ENCODE data around the gene BOK.
"Not testable (repeated sequence)": the region's sequence is repeated elsewhere in the genome, so short reads cannot be mapped to it uniquely, and the experiment has no call there.

The BOK gene

DNA sequence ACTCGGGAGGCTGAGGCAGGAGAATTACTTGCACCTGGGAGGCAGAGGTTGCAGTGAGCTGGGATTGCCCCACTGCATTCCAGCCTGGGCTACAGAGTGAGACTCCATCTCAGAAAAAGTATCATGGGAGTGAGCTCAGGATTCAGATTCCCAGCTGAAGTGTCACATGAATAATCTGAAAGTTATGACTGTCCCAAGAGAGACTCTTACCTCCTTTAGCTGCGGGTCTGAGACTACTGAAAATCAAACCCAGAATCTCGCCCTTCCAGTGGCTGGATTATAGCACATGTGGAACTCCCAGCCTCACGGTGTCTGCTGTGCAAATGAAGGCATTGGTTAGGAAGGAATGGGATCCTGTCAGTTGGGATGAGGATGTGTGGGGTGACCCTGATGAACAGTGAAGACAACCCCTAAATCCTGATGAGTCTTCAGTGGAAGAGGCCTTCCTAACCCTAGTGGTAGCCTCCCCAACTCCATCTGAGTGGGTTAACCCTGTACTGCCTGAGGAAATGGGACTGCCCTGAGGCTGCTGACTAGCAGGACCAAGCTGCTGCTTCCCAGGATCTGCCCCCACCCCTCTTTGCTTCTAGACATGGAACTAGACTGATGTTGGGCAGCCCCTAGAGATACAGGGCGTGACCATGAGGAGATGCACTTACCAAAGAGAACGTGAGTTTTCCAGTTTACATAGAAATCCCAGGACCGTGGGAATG lies 16.5 kb downstream of the BOK start:
- no peak for DNase-seq

DNA sequence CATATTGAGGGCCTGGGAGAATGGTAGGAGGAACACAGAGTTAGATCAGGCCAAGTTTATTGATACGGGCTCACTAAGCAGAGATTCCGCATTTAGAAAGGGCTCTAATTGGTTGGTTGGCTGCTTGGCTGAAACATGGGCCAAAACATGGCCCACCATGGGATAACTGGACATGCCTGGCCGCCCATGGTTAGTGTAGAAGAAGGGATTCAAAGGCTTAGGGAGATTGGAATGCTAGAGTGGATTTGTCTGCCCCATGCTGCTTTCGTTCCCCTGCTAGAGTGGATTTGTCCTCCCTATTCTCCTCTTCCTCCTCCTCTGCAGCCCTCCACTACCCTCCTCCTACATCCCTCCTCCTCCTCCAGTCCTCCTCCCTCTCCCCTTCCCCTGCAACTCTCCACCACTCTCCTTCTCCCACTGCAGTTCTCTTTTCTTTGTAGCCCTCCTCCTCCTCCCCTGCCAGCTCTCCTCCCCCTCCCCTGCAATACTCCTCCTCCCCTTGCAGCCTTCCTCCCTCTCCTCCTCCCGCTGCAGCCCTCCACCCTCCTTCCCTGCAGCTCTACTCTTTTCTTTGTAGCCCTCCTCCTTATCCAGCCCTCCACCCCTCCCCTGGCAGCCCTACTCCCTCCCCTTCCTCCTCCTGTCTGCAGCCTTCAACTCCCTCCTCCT lies 17.2 kb downstream of the BOK start:
- DNase-seq, result no peak

DNA sequence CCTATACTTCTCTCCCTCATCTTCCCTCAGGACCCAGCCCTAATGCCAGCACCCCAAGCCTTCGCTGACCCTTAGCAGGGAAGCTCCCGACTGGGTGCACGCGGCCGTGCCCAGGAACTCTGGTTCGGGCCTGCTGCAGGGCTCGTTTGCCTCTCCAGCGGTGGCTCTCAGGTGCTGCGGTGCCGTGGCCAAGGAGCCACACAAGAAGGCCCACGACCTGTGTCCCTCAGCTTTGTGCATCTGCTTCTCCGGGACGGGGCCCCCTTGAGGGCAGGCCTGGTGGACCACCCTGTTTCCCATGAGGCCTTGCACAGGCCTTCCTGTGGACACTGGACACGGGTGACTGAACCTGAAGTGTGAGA lies 17.7 kb downstream of the BOK start:
- DNase-seq, result no peak

DNA sequence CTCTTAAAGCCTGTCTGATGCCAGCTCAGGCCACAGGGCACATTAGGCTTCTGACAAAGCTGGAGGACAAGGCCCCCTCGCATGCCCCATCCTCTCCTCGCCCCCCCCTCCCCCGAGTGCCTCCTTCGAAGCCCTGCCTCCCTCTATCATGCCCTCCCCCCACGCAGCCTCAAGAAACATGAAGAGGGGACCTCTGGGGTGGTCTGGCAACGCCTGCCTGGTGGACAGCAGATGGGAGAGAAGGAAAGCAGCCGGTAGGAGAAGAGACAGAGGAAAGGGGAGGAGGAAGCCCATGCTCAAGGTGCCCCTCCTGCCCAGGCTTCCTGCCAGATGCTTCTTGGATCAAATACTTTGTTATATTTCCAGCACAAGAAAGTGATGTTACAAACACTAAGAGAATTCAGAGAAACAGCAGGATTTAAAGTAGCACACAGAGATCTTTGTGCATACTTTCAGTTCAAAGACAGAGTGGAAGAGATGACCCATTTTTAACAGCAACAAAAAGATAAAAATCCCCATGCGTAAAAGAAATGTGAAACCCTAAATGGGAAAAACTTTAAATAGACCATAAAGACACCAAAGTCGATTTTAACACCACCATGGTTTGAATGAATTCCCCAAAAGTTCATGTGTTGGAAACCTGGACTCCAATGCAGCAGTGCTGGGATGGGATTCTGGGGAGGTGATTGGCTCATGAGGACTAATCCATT lies 19.0 kb downstream of the BOK start:
- peak; percentile 33 for DNase-seq

DNA sequence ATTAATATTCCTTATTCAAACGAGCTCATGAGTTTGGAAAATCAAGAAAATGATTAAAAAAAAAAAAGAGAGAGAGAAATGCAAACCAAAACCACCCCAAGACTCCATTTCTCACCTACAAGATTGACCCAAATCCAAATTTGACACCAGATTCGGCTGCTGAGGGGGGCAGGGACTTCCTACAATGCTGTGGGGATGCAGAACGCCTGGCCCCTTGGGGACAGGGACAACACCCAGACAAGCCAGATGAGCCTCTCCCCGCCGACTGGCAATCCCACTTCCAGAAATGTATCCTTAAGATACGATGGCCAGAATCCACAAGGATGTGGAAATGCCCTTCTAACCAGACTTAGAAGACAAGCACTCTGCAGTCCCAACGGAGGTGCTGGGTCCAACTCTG lies 20.7 kb downstream of the BOK start:
- no peak for DNase-seq

DNA sequence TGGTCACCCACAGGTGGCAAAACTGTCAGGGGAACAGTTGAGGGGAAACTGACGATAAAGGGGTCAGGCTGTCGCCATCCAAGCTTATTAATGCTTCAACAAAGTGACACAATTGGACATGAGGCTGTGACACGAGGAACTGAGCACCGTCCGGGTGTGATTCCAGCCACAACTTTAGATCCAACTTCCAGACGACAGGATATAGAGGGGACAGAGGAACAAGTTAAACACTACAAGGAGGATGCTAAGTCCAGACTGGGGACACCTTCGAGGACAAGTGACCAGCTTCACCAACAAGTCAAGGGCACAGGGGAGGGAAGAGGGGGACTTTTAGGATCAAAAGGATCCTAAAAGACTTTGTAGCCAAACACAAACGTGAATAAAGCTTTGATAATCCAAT lies 23.8 kb downstream of the BOK start:
- no peak for DNase-seq

DNA sequence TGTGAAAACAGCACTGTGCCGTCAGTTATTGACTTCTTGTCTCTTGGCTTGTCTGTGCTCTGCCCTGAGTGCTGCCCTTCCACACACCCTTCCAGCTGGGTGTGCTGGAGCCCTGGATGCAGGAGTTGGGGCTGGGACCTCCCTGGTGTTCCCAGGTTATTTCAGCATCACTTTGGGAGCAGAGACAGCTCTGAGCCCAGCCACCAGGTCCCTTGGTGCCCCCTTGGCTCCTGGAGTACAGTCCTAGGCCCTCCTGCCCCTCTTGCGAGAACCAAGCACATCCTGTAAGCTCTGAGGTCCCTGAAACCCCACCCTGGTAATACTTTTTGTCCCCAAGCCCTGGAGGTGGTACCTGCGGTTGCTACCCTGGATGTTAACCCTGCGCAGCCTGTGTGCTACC lies 24.3 kb downstream of the BOK start:
- DNase-seq, result no peak

DNA sequence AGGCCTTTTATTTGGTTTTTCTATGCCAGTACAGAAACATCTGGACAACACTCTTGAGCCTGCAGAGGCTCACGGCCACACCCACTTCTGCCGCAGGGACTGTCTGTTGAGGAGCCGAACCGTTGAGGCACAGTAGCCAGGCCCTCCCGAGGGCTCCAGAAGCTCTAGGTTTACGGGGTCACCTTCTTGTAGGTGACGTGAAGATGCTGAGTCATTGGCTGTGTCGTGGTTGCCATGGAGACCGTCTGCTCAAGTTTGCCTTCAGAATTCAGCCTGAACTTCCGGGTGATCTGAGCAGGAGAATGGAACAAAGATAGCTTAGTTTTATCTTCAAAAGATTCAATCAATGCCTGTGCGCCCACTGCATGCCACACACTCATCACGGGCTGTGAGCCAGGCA lies 25.9 kb downstream of the BOK start:
- DNase-seq, result no peak

DNA sequence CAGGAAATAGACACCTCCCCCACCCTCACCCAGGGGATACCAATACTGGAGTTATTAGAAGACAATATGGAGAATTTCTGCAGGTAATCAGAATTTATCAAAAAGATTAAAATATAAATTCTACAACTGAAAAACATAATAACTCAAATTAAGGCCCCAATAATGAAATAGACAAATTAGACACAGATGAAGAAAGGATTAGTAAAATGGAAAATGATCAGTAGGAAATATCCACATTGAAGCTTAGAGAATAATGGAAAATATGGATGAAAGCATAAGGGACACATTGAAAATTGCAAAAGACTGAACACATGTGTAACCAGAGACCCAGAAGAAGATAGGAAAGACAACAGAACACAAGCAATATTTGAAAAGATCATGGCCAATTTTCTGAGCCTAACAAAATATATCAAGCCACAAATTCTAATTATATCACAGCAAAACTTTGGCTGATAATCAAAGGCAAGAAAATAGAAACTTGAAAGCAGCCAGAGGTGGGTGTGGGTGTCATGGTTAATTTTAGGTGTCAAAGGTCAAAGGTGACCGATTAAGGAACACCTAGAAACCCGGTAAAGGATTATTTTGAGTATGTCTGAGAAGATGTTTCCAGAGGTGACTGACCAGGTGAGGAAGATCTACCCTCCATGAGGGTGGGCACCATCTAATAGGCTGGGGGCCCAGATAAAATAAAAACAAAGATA lies 28.2 kb downstream of the BOK start:
- no peak for DNase-seq

DNA sequence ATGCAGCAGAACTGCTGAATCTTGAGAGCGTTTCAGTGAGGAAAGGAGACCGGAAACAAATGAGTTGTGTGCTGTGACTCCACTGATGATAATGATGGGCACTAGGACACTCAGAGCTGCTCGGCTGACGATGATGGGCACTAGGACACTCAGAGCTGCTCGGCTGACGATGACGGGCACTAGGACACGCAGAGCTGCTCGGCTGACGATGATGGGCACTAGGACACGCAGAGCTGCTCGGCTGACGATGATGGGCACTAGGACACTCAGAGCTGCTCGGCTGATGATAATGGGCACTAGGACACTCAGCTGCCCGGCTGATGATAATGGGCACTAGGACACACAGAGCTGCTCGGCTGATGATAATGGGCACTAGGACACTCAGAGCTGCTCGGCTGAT lies 31.3 kb downstream of the BOK start:
- DNase-seq, result not testable (repeated sequence)

DNA sequence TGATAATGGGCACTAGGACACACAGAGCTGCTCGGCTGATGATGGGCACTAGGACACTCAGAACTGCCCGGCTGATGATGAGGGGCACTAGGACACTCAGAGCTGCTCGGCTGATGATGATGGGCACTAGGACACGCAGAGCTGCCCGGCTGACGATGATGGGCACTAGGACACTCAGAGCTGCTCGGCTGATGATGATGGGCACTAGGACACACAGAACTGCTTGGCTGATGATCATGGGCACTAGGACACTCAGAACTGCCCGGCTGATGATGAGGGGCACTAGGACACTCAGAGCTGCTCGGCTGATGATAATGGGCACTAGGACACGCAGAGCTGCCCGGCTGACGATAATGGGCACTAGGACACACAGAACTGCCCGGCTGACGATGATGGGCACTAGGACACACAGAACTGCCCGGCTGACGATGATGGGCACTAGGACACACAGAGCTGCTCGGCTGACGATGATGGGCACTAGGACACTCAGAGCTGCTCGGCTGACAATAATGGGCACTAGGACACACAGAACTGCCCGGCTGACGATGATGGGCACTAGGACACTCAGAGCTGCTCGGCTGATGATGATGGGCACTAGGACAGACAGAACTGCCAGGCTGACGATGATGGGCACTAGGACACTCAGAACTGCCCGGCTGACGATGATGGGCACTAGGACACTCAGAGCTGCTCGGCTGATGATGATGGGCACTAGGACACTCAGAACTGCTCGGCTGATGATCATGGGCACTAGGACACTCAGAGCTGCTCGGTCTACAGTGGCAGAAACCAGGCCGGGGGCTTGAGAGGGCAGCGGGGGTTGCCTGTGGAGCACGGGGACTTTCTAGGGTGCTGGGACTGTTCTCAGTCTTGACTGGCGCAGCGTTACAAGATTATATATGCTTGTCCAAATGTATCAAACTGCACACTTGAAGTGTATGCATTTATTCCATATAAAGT lies 32.2 kb downstream of the BOK start:
- not testable (repeated sequence) for DNase-seq

DNA sequence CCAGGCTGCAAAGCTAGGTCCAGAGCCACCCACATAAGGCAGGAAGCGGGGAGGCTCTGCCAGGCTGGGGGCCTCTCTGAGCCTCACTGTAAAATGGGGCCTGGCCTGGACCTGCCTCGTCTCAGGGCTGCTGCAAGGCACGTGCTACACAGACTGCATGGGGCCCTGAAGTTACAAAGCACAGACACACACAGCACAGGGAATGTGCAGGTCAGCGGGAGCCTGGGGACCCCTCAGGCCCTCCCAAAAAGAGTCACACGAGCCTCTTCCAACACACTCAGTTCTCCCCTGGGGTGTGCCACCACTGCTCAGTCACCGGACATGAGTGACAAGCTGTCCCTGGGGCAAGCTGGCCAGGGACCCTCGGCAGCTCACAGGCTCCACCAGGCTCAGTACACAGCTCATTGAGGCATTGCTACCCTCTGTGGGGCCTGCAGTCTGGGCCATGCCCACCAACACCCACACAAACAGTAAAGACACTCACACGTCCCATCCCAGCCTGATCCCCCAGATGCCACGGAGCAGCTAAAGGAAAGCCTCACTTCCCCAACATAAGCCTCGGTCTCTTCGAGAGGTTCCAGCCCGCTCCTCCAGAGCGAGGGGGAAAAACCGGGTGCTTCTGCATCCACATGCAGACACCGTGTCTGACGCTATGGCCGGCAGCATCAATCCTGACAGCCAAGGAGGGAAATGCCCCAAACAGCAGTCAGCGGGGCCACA lies 33.7 kb downstream of the BOK start:
- DNase-seq, result no peak

DNA sequence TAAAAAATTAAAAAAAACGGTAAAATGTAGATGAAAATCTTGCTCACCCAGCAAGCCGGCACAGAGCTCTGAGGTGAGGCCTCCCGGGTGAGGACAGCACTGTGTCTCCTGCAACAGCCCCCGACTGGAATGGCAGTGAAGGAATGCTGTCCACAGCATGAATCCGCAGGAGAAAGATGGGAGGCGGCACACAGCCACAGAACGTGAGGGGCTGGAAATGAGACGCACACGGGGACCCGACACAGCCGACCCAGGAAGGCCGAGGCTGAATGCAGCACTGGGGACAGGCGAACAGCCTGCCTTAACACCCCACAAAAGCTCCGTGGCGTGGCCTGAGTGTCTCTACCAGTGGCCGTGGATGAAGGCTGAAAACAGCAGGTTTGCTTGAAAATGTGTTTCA lies 34.7 kb downstream of the BOK start:
- DNase-seq, result no peak

DNA sequence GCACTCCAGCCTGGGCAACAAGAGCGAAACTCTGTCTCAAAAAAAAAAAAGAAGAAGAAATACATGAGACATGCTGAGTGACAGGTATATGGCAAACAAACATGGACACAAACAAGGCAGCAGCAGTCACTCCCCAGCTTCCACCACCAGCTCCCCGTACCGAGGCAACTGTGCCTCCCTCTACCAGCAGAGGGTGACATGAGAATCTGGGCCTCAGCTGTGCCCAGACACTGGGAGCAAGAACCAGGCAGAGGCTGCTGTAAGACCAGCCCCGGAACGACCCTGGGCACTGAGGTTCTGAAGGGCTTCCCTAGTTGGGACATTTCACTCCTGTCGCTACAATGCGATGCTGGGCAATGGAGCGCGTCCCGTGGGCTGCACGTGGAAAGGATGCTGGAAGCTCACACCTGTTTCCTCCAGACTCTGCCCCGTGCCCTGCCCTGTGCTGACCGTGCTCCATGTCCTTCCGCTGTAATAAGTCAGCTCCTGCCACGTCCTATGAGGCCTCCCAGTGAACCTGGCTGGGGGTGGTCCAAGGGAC lies 37.1 kb downstream of the BOK start:
- no peak for DNase-seq

DNA sequence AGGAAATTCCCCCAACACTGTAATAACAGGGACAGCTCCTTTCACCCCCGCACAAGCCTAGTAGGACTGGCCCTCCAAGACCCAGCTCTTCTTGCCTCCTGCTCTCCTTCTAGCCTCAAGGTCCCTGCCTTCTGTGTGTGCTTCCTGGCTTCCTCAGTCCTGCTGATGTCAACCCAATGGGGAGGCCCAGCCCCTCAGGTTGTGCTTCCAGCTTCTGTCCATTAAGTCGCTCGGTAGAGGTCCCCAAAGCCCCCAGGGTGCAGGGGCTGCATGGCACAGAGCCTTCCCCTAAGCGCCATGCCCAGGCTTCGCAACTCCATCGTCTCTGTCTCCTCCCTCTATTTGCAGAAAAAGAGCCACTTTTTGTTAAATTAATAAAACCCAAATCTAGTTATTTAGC lies 39.0 kb downstream of the BOK start:
- DNase-seq, result no peak

DNA sequence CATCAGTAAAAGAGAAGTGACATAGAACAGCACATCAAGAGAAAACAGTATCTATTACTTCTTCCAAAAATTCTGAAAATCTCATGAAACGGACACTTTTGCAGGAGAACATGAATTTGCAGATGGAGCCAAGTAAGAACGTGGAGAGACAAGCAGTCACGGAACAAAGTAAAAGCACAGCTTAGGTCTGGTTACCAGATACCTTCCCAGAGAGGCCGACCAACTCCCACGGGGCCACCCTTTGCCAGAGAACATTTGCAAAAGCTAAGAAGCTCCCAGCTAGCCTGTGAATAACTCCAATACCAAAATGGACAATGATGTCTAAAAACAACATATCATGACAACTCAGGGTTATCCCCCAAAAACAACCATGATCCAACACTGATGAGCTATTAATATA lies 39.5 kb downstream of the BOK start:
- no peak for DNase-seq

DNA sequence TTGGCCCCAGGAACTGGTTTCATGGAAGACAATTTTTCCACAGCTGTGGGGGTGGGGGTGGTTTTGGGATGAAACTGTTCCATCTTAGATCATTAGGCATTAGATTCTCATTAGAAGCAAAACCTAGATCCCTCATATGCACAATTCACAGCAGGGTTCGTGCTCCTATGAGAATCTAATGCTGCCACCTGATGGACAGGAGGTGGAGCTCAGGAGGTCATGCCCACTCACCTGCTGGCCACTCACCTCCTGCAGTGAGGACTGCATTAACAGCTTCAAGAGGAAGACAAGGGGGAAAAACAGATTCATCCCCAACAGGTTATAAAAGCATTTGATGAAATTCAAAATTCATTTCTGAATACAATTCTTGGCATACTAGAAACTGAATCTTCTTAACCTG lies 39.9 kb downstream of the BOK start:
- DNase-seq, result no peak

DNA sequence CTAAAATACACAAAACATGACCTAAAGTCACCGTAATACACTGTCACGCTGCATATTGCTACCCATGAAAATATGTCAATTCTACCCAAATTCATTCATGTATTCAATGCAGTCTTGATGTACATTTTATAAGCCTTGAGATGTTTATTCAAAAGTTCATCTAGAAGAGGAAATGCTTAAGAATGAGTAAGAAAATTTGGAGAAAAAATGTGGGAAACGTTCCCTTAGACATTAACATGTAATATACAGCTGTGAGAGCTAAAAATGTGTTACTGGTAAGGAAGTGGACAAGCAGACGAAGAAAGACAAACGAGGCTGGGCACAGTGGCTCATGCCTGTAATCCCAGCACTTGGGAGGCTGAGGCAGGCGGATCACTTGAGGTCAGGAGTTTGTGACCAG lies 41.1 kb downstream of the BOK start:
- DNase-seq, result no peak

DNA sequence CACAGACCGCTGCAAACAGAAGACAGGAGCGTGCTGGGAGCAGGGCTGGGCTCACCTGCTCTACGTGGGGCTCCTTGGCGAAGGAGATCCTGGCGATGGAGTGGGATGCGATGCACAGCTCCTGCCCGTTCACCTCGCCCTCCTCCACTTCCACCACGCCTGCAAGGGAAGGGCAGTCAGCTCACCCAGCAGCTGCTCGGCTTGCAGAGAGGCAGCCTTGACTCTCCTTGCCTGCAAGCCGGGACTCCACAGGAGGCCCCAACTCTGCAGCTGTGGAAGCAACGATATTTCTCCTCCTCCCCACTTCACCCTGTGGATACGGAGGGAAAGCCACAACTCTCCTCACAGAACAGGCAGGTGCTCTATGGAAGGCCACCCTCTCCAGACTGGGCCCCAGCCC lies 43.3 kb downstream of the BOK start:
- no peak for DNase-seq

DNA sequence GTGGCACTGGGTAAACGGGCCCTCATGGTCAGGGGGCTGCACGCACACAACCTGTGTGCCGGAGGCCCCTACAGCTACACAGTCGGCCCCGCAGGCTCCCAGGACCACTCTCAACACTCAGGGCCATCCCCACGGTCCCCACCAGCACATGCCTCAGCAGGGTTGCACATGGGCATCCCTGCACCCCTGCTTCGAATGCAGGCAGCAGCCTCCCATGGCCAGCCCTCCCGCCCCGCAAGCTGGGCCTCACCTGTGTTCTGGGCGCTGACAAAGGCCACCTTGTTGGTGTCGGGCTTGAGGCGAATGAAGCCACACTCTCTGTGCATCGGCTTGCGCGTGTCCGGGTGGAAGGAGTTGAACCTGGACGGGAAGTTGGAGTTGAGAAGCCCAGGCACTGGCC lies 44.2 kb downstream of the BOK start:
- no peak for DNase-seq

DNA sequence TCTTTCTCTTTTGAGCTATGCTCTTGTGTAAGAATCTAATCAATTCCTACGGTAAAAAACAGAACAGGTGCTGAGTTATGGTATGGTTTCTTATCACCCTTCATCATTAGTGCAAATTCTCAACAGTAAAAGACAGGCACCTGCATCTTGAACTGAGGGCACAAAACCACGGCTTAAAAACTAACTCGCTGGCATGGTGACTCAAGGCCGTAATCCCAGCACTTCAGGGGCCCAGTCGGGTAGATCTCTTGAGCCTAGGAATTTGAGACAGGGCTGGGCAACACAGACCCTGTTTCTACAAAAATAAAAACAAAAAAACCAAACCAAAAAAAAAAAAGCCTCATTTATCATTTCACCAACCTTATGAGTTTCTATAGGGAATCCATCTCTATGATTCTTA lies 45.1 kb downstream of the BOK start:
- DNase-seq, result no peak

DNA sequence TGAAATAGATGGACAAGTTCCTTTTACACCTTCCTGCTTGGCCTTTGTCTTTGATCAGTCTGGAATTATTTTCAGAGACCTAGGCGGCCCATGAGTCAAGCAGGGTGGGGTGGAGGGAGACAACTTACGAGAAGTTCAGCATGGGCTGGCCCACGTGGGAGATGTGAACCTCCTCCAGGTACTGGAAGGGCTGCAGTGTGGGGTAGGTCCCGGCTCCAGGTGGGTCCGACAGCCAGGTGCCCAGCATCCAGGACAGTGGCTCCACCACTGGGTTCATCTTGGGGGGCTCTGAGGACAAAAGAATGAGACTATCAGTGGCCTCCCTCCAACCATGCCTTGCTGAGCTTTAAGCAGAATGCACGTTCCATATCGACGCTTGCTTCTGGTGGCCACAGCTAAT lies 47.6 kb downstream of the BOK start:
- no peak for DNase-seq
